H9 (cell line): Measurements from ENCODE around the gene LIPM. TPM values are rescaled to one million over a fixed set of nuclear protein-coding genes. Genes with fewer than 3 reads are reported as not detected.

ENCODE experiments used
- DNase-seq: peaks from one replicate; pipeline ENCODE4 v3.0.0-alpha.2; 2017
- H2AFZ ChIP-seq: one replicate; pipeline ENCODE4 v1.6.1; 2013; ENCODE audit warnings: mild to moderate bottlenecking, low read length, control low read depth, moderate library complexity
- H2AK5ac ChIP-seq: 2 replicates; pipeline ENCODE4 v1.6.1; 2013; ENCODE audit warnings: low read length, control low read depth, mixed read lengths; ENCODE audit not compliant: insufficient read length
- H2BK120ac ChIP-seq: one replicate; pipeline ENCODE4 v1.6.1; 2013; ENCODE audit warnings: low read depth, mild to moderate bottlenecking, low read length, control low read depth, inconsistent platforms; ENCODE audit not compliant: poor library complexity, severe bottlenecking
- H2BK12ac ChIP-seq: 2 replicates; pipeline ENCODE4 v1.6.1; 2013; ENCODE audit warnings: low read length, control low read depth, mixed read lengths, low read depth; ENCODE audit not compliant: insufficient read length
- H2BK15ac ChIP-seq: 2 replicates; pipeline ENCODE4 v1.6.1; 2013; ENCODE audit warnings: low read depth, low read length, control low read depth
- H2BK20ac ChIP-seq: one replicate; pipeline ENCODE4 v1.6.1; 2013; ENCODE audit warnings: low read depth, mild to moderate bottlenecking, low read length, control low read depth, inconsistent platforms; ENCODE audit not compliant: poor library complexity, severe bottlenecking
- H2BK5ac ChIP-seq: 2 replicates; pipeline ENCODE4 v1.6.1; 2013; ENCODE audit warnings: low read length, control low read depth, mixed read lengths; ENCODE audit not compliant: insufficient read length
- H3K14ac ChIP-seq: 2 replicates; pipeline ENCODE4 v1.6.1; 2013; ENCODE audit warnings: low read length, control low read depth; ENCODE audit not compliant: insufficient read depth
- H3K18ac ChIP-seq: 2 replicates; pipeline ENCODE4 v1.6.1; 2013; ENCODE audit warnings: low read depth, mild to moderate bottlenecking, mixed read lengths, low read length, control low read depth; ENCODE audit not compliant: insufficient read length
- H3K23ac ChIP-seq: 2 replicates; pipeline ENCODE4 v1.6.1; 2013; ENCODE audit warnings: low read length, control low read depth, mixed read lengths, low read depth; ENCODE audit not compliant: insufficient read length
- H3K23me2 ChIP-seq: 2 replicates; pipeline ENCODE4 v1.6.1; 2013; ENCODE audit warnings: low read depth, mild to moderate bottlenecking, mixed read lengths, low read length, control low read depth; ENCODE audit not compliant: insufficient read length, poor library complexity, severe bottlenecking
- H3K27ac ChIP-seq: 2 replicates; pipeline ENCODE4 v1.5.1; 2013; ENCODE audit warnings: low read length, control low read depth, mixed read lengths, low read depth; ENCODE audit not compliant: insufficient read length
- H3K27me3 ChIP-seq: 2 replicates; pipeline ENCODE4 v1.6.1; 2013; ENCODE audit warnings: low read length, control low read depth, inconsistent platforms; ENCODE audit not compliant: insufficient read depth
- H3K4ac ChIP-seq: 2 replicates; pipeline ENCODE4 v1.6.1; 2013; ENCODE audit warnings: low read depth, mild to moderate bottlenecking, control low read depth, inconsistent platforms, low read length, moderate library complexity
- H3K4me1 ChIP-seq: 2 replicates; pipeline ENCODE4 v1.6.1; 2013; ENCODE audit warnings: low read length, control low read depth, inconsistent platforms; ENCODE audit not compliant: insufficient read depth
- H3K4me2 ChIP-seq: 2 replicates; pipeline ENCODE4 v1.6.1; 2013; ENCODE audit warnings: low read length, control low read depth, mixed read lengths; ENCODE audit not compliant: insufficient read length, insufficient read depth
- H3K56ac ChIP-seq: 2 replicates; pipeline ENCODE4 v1.6.1; 2013; ENCODE audit warnings: low read depth, mild to moderate bottlenecking, mixed read lengths, low read length, control low read depth; ENCODE audit not compliant: insufficient read length
- H3K79me1 ChIP-seq: 2 replicates; pipeline ENCODE4 v1.6.1; 2013; ENCODE audit warnings: low read depth, mild to moderate bottlenecking, moderate library complexity, low read length, control low read depth, inconsistent platforms; ENCODE audit not compliant: insufficient read depth, poor library complexity, severe bottlenecking
- H3K79me2 ChIP-seq: 2 replicates; pipeline ENCODE4 v1.6.1; 2013; ENCODE audit warnings: low read length, control low read depth, inconsistent platforms; ENCODE audit not compliant: insufficient read depth
- H3K9ac ChIP-seq: 2 replicates; pipeline ENCODE4 v1.6.1; 2013; ENCODE audit warnings: low read length, control low read depth, mixed read lengths; ENCODE audit not compliant: insufficient read length; ENCODE audit errors: extremely low read depth
- H3K9me3 ChIP-seq: one replicate; pipeline ENCODE4 v1.6.1; 2013; ENCODE audit warnings: low read depth, low read length, inconsistent platforms; ENCODE audit not compliant: control insufficient read depth
- H3T11ph ChIP-seq: one replicate; pipeline ENCODE4 v1.6.1; 2013; ENCODE audit warnings: mild to moderate bottlenecking, low read length, control low read depth, inconsistent platforms
- H4K20me1 ChIP-seq: one replicate; pipeline ENCODE4 v1.6.1; 2013; ENCODE audit not compliant: control insufficient read depth, insufficient read length, insufficient read depth
- H4K5ac ChIP-seq: 2 replicates; pipeline ENCODE4 v1.6.1; 2013; ENCODE audit warnings: low read depth, mild to moderate bottlenecking, mixed read lengths, low read length, control low read depth; ENCODE audit not compliant: insufficient read length
- H4K8ac ChIP-seq: replicated peaks from 2 replicates; pipeline ENCODE4 v1.6.1; 2013; ENCODE audit warnings: low read length, control low read depth, mixed read lengths, low read depth; ENCODE audit not compliant: insufficient read length
- H4K91ac ChIP-seq: 2 replicates; pipeline ENCODE4 v1.6.1; 2013; ENCODE audit warnings: low read depth, mild to moderate bottlenecking, moderate library complexity, mixed read lengths, low read length, control low read depth; ENCODE audit not compliant: insufficient read length
- H3K27ac Mint-ChIP-seq, 3 experiments: 2 replicates in 2 of 3; 3 replicates in 1 of 3; pipeline ENCODE4 v1.8.0; 2020 to 2021; ENCODE audit warnings: mixed read lengths in 3 of 3, mild to moderate bottlenecking in 1 of 3, moderate library complexity in 1 of 3
- H3K27me3 Mint-ChIP-seq: 2 replicates; pipeline ENCODE4 v1.8.0; 2021; ENCODE audit warnings: low read depth, mild to moderate bottlenecking, moderate library complexity, mixed read lengths
- H3K36me3 Mint-ChIP-seq, 3 experiments: 2 replicates in 2 of 3; 3 replicates in 1 of 3; pipeline ENCODE4 v1.8.0; 2020 to 2021; ENCODE audit warnings: low read depth in 3 of 3, mixed read lengths in 3 of 3; ENCODE audit not compliant: insufficient read depth in 1 of 3
- H3K4me1 Mint-ChIP-seq, 2 experiments: 2 replicates each; pipeline ENCODE4 v1.8.0; 2020; ENCODE audit warnings: mixed read lengths in 2 of 2
- H3K4me3 Mint-ChIP-seq, 2 experiments: 2 replicates in 1 of 2; 3 replicates in 1 of 2; pipeline ENCODE4 v1.8.0; 2020 to 2021; ENCODE audit warnings: mild to moderate bottlenecking in 2 of 2, mixed read lengths in 2 of 2, moderate library complexity in 1 of 2
- H3K9me3 Mint-ChIP-seq, 2 experiments: 2 replicates in 1 of 2; 3 replicates in 1 of 2; pipeline ENCODE4 v1.8.0; 2020; ENCODE audit warnings: mild to moderate bottlenecking in 2 of 2, mixed read lengths in 2 of 2, moderate library complexity in 1 of 2
- CTCF ChIP-seq: fragments of 200-600 bp; sonication (generic); conservative IDR thresholded peaks from 3 replicates; pipeline ENCODE4 v1.8.0; 2021; ENCODE audit warnings: antibody characterized with exemption, mild to moderate bottlenecking
- WGBS: extraction: QIAGEN DNeasy Blood & Tissue Kit; methylation state at CpG from one replicate; pipeline ENCODE4 v1.1.7; 2013; ENCODE audit warnings: missing lambda C conversion rate, low lambda C conversion rate, mixed read lengths; ENCODE audit not compliant: insufficient read length; ENCODE audit errors: extremely low coverage; 5-methylcytosine and 5-hydroxymethylcytosine counted together
- total RNA-seq: library from RNA; stranded (reverse); gene quantifications from 2 replicates; pipeline ENCODE4 v1.2.1, GENCODE V29; 2021

LIPM gene
- total RNA-seq, 1 experiment from 2014 or later = not detected

- Mint-ChIP-seq H3K4me3 (no peak overlapping the region), H3K27ac (no peak overlapping the region), H3K36me3 (no peaks in the 10 kb centered on the region), H3K9me3 (no peaks in the 10 kb centered on the region), H3K4me1 (peaks cover 12 to 13% of the 10 kb centered on the region in 2 experiments), H3K27me3 (no peaks in the 10 kb centered on the region)
- H3K79me1 ChIP-seq = no peaks in the 10 kb centered on the region
- H2AFZ ChIP-seq = no peak overlapping the region
- no peak overlapping the region for H3K4ac ChIP-seq
- no peak overlapping the region for H2BK5ac ChIP-seq
- TF ChIP-seq CTCF = no peak
- H3K4me2 ChIP-seq = no peak overlapping the region
- H4K8ac ChIP-seq = no peak overlapping the region
- no peak overlapping the region for H3K23ac ChIP-seq
- no peak overlapping the region for H2AK5ac ChIP-seq
- H3K27ac ChIP-seq = no peak overlapping the region
- H4K5ac ChIP-seq = no peak overlapping the region
- no peak overlapping the region for H3T11ph ChIP-seq
- H2BK120ac ChIP-seq = no peak overlapping the region
- H3K14ac ChIP-seq = no peak overlapping the region
- H3K4me1 ChIP-seq = no peaks in the 10 kb centered on the region; the same call in none of the 2 replicates
- no peak overlapping the region for H2BK15ac ChIP-seq
- H3K9ac ChIP-seq = no peak overlapping the region
- no peaks in the 10 kb centered on the region for H3K79me2 ChIP-seq
- no peak overlapping the region for H3K18ac ChIP-seq
- DNase-seq = no peak
- no peak overlapping the region for H2BK12ac ChIP-seq
- H3K27me3 ChIP-seq = no peaks in the 10 kb centered on the region
- no peaks in the 10 kb centered on the region for H3K23me2 ChIP-seq
- no peaks in the 10 kb centered on the region for H3K9me3 ChIP-seq
- no CpG with 5 or more reads among the region's 4 CpGs for whole genome bisulfite sequencing
- no peaks in the 10 kb centered on the region for H4K20me1 ChIP-seq
- no peak overlapping the region for H3K56ac ChIP-seq
- no peak overlapping the region for H2BK20ac ChIP-seq
- no peak overlapping the region for H4K91ac ChIP-seq
Measured at GRCh38 chr10:88852327-88852726, 49.8 kb downstream of the LIPM start.
